H4 (cell line): Measurements from ENCODE around the gene ARMH1. TPM values are rescaled to one million over a fixed set of nuclear protein-coding genes. Genes with fewer than 3 reads are reported as not detected.

Source experiments
- DNase-seq: peaks from one replicate; pipeline ENCODE4 v3.0.0-alpha.2; 2015; ENCODE audit warnings: low spot score
- total RNA-seq: library from RNA; depleted of rRNA; stranded (reverse); fragments of >200 nt; shearing (Covaris generic); gene quantifications from 2 replicates; pipeline ENCODE4 v1.2.3, GENCODE V29; 2014; rRNA removed

Gene ARMH1
- not detected in 2 replicates for total RNA-seq

- DNase-seq, result peak; percentile 99
Observed at GRCh38 chr1:44674113-44675000, at the start of gene ARMH1, which contains the start of gene TMEM53. TSS of gene ARMH1 (plus strand) at chr1:44674714. CDS start at chr1:44689698, 14,984 bp downstream. TSS of gene TMEM53 (minus strand) at chr1:44674481. CDS start at chr1:44674391, 90 bp downstream.

- no peak for DNase-seq
Observed at GRCh38 chr1:44625348-44625747, 49.2 kb upstream of the ARMH1 start.

DNA sequence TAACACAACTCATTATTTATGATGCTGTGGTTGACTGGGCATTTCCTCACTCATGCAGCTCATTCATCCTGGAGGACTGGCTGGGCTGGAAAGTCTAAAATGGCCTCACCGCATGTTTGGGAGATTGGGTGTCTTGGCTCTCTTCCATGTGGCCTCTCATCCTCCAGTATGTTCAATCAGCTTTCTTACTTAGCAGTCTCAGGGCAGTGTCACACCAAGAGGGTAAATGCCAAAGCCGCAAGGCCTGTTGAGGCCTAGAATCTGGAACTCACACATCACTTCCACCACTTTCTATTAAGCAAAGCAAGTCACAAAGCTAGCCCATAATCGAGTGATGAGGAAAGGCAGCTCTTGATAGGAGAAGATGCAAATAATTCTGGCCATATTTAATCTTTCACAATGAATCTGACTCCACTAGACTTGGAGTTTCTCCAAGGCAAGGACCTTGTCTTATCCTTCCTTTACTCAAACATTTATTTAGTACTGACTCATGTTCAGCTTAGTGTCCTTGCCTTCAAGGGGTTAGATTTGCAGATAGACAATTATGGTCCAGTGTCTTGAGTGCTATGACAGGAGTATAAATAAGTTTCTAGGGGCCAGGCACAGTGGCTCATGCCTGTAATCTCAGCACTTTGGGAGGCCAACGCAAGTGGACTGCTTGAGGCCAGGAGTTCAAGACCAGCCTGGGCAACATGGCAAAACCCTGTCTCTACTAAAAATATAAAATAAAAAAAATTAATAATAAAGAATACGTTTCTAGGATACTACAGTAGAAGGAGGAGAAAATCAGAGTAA lies 45.4 kb upstream of the ARMH1 start:
- no peak for DNase-seq

- no peak for DNase-seq
Observed at GRCh38 chr1:44630116-44630515, 44.4 kb upstream of the ARMH1 start.

DNA sequence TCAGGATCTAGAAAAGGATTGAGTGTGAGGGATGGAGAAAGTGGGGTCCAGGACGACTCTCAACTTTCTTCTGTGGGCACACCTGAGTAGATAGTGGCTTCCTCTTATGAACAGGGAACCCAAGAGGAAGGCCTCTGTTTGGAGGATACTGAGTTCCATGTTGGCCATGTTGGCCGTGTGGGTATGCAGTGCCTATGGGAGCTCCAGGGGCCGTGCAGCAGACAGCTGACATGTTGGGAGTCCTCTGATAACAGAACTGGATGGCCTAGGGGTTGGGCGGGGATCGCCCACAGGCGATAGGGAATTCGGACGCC lies 43.2 kb upstream of the ARMH1 start:
- DNase-seq, result no peak

- DNase-seq, result peak; percentile 88
Observed at GRCh38 chr1:44631647-44632539, 42.6 kb upstream of the ARMH1 start.

- DNase-seq, result no peak
Observed at GRCh38 chr1:44632598-44632997, 41.9 kb upstream of the ARMH1 start.

- DNase-seq, result no peak
Observed at GRCh38 chr1:44634606-44635189, 39.8 kb upstream of the ARMH1 start.

DNA sequence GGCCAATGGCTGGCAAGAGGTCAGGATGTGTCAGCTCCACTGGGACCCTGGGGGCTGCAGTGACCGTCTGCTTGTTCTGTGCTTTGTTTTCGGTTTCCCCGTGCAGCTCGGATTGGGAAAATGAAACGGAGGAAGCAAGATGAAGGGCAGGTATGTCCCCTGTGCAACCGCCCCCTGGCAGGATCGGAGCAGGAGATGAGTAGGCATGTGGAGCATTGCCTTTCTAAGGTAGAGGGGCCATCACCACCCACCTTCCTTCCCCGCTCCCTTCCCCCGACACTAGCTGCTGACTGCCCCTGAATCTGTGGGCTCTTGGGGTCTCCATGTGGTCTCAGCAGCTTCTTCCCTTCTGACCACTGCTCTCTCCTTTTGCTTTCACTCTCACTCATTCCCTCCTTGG lies 39.1 kb upstream of the ARMH1 start:
- no peak for DNase-seq

DNA sequence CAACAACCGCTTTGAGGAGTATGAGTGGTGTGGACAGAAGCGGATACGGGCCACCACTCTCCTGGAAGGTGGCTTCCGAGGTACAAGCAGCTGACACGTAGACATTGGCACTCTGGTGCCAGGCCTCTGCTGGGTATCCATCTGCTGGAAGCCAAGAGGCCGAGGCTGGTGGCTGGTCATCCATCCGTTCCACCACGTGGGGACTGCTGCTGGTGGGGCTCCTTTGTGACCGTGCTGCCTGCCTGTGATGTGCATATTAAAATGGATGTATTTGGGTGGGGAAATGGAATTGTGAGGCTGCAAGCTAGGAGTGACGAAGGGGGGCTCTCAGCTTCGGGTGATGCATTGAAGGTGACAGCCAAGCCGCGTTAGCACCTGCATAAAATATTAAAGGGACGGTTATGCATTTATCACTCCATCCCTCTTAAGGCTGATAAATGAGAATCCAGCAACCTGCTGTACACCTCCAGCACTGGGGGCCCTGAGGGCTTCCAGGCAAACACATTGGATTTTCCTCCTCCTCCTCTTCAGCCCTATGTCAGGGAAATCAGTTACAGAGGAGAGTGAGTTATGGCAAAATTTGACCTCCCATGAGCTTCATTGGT lies 38.3 kb upstream of the ARMH1 start:
- DNase-seq, result no peak

DNA sequence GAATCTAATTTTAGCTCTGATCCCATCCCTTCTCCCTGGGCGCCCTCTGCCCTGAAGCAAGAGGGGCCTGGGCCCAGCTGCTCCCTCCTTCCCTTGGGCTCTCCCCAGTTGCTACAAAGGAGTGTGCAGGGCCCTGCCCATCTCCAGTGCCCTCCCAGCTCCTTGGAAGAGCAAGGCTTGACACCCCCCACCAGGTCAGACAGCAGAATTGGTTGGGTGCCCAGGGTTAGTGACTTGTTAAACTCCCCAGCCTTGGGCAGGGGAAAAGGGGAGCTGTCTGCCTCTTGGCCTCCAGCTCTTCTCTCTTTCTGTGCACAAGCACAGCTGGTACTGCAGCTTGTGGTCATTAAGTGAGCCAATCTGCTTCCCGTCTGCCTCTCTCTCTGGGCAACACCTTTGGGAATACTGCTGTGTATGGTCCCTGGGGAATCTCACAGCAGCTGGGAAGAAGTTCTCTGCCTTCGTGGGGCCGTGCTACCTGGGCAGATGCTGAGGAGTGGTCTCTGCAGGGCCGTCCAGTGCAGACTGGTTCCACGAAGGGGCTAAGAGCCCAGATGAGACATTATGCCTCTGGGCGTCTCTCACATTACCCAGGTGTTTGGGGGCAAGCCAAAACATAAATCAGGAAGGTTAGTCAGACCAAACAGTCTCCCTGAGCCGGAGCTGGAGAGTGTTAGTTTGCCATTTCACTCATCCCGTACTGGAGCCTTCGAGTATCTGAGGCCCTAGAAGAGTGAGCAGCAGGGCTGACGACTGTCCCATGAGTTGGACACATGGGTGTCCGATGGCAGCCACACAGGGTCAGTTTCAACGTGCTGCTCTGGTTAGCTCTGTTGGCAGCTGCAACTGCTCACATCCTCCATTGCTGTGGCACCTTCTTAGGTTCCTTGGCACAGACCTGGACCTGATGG lies 37.6 kb upstream of the ARMH1 start:
- DNase-seq, result no peak

GRCh38 chr1:44637702-44638411 lies 36.7 kb upstream of the ARMH1 start:
- no peak for DNase-seq

- DNase-seq, result no peak
Observed at GRCh38 chr1:44640200-44640853, 34.2 kb upstream of the ARMH1 start.

DNA sequence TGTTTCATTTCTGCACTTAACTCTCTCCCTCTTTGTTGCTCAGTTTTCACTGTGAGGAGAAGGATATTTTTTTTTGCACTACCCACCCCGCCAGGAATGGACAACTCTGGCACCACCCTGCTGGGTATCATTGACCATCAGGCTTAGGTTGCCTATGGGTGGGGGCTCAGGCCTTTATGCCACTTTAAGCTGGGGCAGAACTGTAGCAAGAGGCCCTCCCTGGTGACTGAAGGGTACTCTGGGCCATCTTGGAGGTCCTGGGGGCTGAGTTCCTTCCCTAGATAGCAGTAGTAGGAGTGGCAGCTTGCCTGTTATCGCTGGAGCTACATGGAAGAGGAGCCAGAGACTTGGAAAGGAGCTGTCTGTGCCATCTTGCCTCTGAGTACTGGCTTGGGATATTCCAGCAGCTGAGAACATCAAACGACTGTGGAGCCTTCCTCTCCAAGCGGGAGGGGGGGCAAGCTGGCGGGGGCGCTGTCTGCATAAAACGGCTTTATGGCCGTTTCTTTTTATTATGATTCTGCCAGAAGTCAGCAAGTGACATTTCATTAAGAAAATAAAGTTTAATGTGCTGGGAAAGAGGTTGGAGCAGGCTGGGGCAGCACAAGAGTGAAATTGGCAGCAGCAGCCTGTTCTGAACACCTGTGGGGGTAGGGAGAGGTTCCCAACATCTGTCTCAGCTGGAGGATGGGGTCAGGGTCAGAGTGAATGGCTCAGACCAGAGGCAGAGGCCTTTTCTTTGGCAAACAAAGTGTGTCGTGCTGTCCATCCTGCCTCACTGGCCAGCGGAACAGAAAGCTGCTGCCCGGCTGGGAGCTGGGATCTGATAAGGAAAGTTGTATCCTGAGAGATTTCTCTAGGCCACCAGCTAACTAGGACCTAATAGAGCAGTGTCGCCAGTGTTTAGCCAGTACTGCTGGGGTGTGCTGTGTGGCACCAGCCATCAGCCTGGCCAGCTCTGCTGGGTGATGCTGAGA lies 33.1 kb upstream of the ARMH1 start:
- DNase-seq, result no peak

DNA sequence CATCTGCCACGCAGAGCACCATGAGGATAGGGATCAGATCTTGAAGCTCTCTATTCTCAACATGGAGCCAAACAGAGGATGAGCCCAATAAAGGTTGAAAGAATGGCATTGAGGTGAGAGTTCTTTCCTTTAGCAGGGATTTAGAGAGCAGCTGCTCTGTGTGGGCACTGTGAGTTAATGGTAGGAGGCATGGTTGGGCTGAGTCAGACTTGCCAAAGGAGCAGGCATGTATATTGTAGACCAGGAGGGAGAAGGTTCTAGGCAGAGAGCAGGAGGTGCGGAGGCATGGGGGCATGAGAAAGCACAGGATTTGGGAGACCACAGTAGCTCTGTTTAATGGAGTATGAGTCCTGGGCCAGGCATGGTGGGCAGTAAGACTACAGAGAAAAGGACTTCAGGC lies 32.3 kb upstream of the ARMH1 start:
- no peak for DNase-seq

DNA sequence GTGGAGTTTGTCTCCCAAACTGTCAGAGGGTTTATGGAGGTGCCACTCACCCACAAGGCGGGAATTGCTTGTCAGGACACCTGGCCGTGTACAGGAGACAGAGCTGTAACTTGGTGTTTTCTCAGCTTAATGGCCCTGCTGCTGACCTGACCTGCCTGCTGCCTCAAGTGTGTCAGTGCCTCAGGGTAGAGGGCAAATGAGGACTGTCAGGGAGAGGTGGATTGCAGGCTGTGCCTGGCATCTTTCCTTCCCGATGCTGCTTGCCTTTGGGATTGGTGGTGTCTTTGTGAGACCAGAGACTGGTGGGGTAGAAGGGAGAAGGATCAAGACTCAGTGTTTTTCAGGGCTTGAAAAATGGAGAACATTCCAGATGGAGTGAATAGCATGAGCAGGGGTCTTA lies 31.6 kb upstream of the ARMH1 start:
- DNase-seq, result no peak

DNA sequence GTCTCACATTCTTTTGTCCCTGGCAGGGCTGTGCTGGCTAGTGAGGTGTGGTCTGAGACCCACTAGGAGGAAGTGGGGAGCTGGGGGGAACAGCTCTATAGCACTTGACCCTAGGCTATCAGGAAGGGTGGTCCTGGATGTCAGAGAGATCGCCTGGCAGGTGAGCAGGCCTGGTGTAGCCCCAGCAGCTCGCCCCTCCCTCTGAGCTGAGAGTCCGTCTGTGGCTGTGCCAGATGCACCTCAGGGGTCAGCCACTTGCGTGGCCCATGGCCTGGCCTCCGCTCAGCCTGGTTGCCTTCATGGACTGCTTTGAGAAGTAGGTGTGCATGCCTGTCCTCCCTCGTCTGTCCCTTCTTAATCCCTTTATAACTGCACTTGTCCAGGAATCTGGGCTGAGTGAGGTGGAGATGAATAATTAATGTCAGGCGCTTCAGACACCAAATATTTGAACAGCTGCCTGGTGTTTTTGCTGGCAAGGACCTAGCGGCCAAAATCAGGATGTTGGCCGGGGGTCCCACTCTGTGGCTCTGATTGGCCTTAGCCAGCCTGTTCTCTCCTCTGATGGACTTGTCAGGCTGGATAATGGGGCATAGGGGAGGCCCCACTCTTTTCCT lies 30.7 kb upstream of the ARMH1 start:
- no peak for DNase-seq
